IPS DF 4.7 (cell line): Measurements from ENCODE around the gene MTSS2.

Experiments used
- DNase-seq: peaks from one replicate; pipeline ENCODE4 v3.0.0-alpha.2; 2013; ENCODE audit warnings: low spot score; ENCODE audit errors: extremely low read depth

The MTSS2 gene, protein sequence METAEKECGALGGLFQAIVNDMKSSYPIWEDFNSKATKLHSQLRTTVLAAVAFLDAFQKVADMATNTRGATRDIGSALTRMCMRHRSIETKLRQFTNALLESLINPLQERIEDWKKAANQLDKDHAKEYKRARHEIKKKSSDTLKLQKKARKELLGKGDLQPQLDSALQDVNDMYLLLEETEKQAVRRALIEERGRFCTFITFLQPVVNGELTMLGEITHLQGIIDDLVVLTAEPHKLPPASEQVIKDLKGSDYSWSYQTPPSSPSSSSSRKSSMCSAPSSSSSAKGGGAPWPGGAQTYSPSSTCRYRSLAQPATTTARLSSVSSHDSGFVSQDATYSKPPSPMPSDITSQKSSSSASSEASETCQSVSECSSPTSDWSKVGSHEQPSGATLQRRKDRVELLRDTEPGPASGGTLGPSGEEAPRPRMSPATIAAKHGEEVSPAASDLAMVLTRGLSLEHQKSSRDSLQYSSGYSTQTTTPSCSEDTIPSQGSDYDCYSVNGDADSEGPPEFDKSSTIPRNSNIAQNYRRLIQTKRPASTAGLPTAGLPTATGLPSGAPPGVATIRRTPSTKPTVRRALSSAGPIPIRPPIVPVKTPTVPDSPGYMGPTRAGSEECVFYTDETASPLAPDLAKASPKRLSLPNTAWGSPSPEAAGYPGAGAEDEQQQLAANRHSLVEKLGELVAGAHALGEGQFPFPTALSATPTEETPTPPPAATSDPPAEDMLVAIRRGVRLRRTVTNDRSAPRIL

DNA sequence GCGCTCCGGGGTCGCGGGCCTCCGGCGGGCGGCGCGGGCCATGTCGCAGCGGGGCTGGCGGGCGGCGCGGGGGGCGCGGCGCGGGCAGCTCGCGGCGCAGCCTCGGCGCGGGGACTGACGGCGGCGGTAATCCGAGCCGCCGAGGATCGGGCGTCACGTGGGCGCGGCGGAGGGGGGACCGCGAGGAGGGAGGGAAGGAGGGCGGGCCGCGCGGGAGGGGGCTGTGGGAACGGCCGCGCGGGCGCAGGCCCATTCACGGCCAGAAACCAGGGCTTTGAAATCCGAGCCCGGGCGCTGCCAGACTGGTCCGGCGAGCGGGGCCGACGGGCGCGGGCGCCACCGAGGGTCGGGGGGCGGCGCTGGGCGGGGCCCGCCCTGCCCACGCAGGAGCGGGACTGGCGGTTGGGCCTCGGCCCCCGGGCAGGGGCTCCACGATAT lies at the start of gene MTSS2:
MTSS2 (minus strand) TSS at position 116 of the 438 bp plus-strand sequence. CDS start 262 bp downstream, outside the sequence.
- DNase-seq = no peak

GRCh38 chr16:70735141-70735979 lies 49.5 kb upstream of the MTSS2 start:
- no peak for DNase-seq

DNA sequence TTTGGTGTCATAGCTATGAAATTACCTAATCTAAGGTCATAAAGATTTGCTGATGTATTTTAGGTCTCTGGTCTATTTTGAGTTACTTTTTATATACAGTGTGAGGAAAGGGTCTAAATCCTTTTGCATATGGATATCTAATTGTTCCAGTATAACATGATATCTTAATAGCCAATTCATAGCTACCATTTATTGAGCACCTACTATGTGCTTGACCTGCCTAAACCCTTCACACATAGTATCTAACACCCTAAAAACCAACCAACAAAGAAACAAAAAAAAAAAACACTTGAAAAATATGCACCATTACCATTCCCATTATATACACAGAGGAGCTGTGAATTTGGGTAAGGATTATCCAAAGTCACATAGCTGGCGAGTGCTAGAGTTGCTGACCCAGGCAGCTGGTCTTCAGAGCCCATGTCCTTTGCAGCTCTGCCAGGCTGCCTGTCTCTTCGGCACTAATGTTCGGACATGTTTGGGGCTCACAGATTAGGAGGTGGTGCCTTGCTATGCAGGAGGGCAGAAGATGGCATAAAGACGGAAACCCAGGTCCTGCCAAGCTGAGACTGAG lies 48.8 kb upstream of the MTSS2 start:
- DNase-seq = no peak

DNA sequence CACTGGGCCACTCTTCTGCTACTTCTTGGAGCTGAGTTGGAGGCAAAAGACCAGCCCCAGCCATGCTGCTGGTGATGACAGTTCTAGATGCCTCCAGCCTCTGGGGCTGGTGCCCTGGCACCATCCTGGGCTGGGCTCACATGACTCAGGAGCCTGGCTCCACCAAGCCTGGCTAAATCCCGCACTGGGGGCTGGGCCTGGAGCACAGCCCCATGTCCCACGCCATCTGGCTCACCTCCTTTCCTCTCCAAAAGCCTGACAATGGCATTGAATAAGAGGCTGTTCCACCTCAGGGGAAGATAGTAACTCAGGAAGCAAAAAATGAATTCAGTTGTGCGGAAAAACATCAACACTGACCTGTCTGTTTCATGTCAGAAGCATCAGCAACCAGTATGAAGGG lies 45.1 kb upstream of the MTSS2 start:
- no peak for DNase-seq

GRCh38 chr16:70730031-70730430 lies 44.2 kb upstream of the MTSS2 start:
- no peak for DNase-seq

DNA sequence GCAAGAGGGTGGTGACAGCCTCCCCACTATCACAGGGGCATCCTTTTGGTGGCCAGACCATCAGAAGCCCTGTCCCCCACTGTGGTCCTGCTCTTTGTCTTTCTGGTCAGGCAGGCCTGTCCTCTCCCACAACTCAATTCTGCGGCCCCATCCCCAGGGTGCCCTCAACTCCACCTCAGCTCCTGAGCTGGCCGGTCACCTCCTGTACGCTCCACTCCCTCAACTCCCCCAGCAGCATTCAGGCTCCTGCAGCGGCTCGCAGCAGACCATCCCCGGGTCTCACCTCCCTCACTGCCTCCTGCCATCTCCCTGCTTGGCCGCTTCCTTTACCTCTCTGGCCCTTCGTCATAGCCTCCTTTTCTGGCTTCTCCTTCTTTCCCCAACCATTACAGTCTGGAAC lies 43.4 kb upstream of the MTSS2 start:
- DNase-seq = no peak

DNA sequence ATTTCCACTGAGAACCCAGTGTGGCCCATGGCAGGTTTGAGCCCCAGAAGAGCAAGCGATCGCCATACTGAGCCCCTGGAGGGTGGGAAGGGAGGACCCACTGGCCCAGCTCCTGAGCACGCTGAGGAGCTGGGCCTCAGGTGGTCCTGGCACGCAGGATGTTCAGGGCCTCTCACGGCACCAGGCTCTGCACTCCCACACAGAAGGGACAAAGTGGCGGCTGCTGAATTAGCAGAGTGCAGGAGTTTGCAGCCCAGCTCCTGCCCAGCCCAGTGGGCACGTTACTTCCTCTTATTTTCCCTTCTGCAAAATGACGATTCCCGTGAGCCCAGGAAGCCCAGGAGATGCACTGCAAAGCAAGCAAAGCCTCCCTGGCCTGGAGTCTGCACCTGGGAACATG lies 42.3 kb upstream of the MTSS2 start:
- DNase-seq = no peak

- no peak for DNase-seq
Observed at GRCh38 chr16:70726892-70727361, 41.1 kb upstream of the MTSS2 start.

DNA sequence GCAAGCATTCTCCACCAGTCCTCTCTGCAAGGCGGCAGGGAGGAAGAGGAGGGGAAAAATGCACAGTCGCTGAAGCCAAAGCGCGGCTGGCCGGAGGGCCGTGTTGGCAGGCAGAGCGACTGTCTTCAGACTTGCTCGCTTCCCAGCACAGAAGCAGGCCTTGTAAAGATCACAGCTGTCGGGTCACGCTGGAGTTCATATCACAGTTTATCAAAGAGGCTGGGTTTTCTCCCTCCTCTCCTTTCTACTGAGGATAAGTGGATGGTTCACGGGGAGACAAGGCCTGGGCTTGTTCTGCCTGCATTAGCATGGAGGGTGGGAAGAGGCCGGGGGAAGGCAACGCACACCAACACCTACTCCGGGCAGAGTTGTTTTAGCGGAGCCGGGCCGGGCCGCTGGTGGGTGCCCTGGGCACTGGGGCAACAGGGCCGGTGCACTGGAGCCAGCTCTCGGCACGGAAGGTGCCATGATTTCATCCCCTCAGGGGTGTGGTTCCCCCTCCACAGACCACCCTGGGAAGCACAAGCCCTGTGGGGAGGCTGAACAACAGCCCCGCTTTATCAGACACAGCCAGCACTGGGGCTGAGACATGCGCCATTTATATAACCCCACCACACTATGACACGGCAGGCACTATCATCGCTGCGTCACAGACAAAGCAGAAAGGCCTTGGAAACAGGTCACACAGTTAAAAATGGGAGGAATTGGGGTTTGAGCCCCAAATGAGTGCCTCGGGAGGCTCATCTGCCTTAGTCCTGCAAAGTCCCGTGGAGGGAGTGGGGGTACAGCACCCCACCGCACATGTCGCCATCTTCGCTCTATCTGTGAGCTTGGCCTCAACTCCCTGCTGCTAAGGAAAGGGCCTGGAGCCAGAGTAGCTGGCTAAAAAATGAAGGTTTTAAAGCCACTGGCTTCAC lies 40.3 kb upstream of the MTSS2 start:
- DNase-seq = no peak

DNA sequence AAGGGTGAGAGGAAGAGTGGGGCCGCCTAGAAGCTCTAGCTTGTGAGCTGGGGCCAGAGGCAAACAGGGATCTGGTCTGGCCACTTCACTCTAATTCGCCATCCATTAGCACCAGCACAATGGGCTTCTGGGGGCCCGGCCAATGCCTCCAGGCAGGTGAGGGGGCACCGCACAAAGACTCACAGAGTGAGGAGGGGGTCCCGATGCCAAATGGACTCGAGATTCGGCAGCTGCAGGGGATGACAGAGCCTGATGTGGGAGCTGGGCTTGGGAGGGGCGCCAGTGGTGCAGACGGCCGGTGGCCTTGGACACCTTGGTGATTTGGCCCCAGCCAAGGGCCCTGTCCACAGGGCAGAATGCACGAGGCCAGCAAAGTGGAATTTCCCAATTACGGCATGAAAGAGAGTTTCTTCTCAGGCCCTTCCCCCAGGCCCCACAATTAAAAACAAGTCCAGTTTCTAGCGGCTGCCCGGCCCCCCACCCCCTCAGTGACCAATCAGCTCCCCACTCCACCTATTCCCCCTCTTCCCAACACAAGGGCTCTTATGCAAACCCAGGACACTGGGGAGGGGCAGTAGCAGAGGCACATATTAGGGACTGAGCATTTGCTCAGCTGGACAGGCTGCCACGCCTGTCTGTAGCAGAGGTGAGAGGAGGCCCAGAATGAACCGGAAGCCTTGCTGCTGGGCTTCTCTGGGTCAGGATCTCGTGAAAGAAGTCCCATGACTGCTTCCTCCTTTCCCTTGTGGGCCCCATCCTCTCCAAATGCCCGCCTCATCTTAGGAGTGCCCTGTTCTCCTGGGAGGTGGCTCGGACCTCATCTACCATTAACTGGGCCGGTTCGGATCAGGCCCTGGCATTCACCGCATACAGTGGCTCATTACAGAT lies 39.4 kb upstream of the MTSS2 start:
- DNase-seq = no peak

DNA sequence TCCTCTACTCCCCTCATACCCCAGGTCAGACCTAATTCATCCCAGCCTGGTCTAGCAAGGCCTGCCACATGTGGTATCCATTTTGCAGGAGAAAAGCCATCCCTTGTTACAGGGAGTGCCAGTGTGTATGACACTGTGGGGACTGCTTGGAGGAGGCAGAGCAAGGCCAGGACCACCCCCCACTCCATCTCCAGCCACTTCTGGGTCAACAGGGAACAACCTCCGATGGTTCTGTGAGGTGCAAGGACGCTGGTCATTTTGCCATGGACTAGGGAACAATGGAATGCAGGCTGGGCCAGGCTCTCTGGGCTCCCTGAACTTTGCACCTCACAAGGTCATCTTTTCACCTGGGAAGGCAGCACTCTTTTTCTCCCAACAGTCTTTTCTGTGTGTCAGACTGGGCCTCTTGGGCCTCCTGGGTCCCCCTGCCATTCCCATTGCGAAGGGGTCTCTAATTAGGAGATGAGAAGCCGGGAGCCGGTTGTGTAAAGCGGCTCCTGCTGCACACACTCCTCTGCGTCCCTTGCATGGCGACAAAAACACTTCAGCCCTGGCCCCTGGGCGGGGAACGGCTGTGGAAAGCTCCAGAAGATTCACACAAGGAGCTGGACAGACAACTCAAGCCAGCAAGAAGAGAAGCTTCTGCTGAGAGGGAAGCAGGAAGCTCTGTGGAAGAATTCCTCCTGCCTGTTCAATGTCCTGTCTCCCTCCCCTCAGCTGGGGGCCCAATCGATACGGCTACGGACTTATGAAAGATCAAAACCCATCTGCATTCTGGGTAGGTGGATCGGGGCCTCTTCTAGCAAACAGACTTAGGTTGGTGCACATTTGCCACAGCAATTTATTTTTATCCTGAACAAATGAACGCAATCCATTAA lies 38.5 kb upstream of the MTSS2 start:
- no peak for DNase-seq

- DNase-seq = no peak
Observed at GRCh38 chr16:70723740-70724145, 37.9 kb upstream of the MTSS2 start.

DNA sequence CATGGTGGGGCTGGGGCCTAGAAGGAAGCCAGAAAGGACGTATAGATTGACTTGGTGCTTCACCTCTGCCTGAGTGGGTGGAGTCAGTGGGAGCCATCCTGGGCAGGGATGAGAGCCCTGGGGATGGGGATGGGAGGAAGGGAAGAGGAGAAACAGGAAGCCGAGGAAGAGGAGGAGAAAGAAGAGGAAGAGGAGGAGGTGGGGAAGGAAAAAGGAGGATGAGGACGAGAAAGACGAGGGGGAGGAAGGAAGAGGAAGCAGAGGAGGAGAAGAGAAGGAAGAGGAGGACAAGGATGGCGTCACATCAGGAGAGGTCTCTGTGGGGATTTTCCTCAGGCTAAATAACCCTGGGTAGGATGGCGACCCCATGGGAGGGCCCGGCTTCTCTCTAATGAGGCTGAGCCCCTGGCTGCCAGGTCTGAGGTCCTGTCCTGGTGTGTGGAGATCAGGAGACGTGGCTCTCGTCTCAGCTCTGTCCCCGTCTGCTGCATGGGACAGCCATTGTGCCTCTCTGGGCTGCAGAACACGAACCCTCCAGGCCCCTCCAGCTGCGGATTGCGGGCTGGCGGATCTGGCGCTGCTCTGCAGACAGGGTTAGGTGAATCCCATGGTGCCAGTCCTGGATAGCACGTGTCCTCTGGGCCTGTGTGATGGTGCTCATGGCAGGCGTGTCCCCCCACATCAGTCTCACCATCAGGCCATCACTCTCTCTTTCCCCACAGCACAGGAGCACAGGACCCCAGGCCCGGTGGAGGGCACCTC lies 35.5 kb upstream of the MTSS2 start:
- no peak for DNase-seq

DNA sequence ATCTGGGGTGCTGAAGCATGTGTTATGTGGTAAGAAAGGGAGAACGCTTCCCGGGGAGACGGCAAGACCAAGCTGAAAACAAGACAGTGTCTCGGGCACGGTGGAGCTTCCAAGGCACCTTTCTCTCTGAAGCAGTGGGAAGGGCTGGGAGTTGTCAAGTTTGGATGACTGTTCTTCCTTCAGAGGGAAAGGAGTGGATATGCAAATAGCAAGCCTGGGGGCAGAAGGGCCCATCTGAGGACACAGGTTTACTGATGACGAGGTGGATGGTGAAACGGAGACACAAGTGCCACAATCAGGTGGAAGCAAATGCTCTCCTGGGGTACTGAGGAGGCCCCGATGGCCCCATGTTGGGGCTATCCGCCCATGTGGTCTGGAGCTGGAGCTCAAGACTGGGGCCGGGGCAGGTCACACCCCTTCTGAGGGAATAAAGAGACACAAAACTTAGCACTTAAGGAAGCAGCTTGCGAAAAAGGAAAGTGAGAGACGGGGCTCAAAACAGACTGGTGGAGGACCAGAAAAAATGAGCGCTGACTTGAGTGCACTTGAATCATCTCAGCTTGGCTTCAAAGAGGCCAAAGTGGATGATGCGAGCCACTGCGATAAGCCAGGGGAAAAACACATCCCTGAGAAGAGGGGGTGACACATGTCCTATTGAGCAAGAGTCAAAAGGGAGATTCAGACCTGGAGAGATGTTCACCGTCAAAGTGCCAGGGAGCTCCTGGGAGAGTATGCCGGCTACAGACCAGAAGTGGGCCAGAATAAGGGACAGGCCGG lies 34.8 kb upstream of the MTSS2 start:
- DNase-seq = no peak

DNA sequence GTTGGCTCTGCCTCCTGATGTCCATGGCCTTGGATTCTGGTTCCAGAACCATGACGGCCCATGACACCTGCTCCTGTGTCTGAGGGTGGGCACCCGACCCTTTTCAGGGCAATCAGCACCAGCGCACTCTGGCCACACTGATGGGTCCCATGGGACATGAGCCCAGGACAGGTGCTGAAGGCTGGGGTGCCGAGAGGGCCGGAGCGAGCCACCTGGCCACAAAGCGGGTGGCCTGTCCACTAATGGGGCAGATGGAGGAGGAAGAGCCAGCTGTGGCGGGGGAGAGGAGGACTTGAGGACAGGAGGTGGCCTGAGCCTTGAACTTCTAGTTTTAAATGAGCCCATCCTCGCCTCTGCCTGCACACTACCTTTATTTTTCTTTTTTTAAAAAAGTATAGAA lies 31.2 kb upstream of the MTSS2 start:
- DNase-seq = no peak

GRCh38 chr16:70715860-70716357 lies 30.1 kb upstream of the MTSS2 start:
- DNase-seq = no peak
